Left lung (tissue), 10 donors: ENCODE measurements around the gene KLHL14. TPM values are rescaled to one million over a fixed set of nuclear protein-coding genes. Genes with fewer than 3 reads are reported as not detected.

Experiments used
- ATAC-seq: fragments of 200-7000 bp; cut with Tn5 transposase; one replicate; pipeline ENCODE4 v1.9.1; 2020; ENCODE audit warnings: moderate library complexity
- DNase-seq, 4 donors: peaks; one replicate each; pipeline ENCODE4 v3.0.0-alpha.2; 2013 to 2020
- H3K27ac ChIP-seq, 2 donors: fragments of 200-600 bp; sonication (generic) in 1 of 2; one replicate each; pipeline versions ENCODE4 v1.5.0 to v1.8.0; 2020 to 2021
- H3K27me3 ChIP-seq, 2 donors: fragments of 200-600 bp; sonication (generic) in 1 of 2; one replicate each; pipeline versions ENCODE4 v1.5.0 to v1.8.0; 2020 to 2021
- H3K36me3 ChIP-seq, 2 donors: fragments of 200-600 bp; sonication (generic) in 1 of 2; one replicate each; pipeline versions ENCODE4 v1.5.0 to v1.8.0; 2020 to 2021
- H3K4me1 ChIP-seq, 2 donors: fragments of 200-600 bp; one replicate each; pipeline ENCODE4 v1.8.0; 2021
- H3K4me3 ChIP-seq, 2 donors: fragments of 200-600 bp; sonication (generic) in 1 of 2; one replicate each; pipeline versions ENCODE4 v1.5.0 to v1.8.0; 2020 to 2021; ENCODE audit warnings: mild to moderate bottlenecking in 1 of 2
- H3K9me3 ChIP-seq, 2 donors: fragments of 200-600 bp; sonication (generic) in 1 of 2; one replicate each; pipeline versions ENCODE4 v1.5.0 to v1.8.0; 2020 to 2021
- CTCF ChIP-seq, 2 donors: fragments of 200-600 bp; sonication (generic) in 1 of 2; IDR thresholded peaks; one replicate each; pipeline versions ENCODE4 v1.5.0 to v1.8.0; 2021; ENCODE audit warnings: antibody characterized with exemption in 2 of 2
- intact Hi-C, 2 donors: fragments of 100-400 bp; cut with DNase I; formaldehyde crosslinking; loops; one replicate each; pipeline versions ENCODE4 v1.11.2 to v1.14.2; 2022
- polyA plus RNA-seq, 6 donors: library from polyadenylated mRNA; unstranded; fragments of 120-200 nt; gene quantifications; one replicate each; pipeline ENCODE4 v1.2.1, GENCODE V29; 2013; ENCODE audit not compliant: insufficient read length in 6 of 6
- total RNA-seq, 2 donors: library from RNA; stranded (reverse); fragmentation: NEBNext Ultra II Directional; extraction: Animal tissue kit (Norgen Biotek cat#: 25700); gene quantifications; one replicate each; pipeline ENCODE4 v1.2.1, GENCODE V29; 2021
- donor health status: DM: no; HTN: yes; CAD: no.
- donor health status: DM: no; HTN: no; CAD: no.

KLHL14 gene
- total and polyA plus RNA-seq, 8 donors: 0.20 to 1.4 (median 1.2) TPM

- intact Hi-C loops: no loop called here
- Histone ChIP-seq H3K27me3 (no peaks in the 10 kb centered on the region), H3K36me3 (no peaks in the 10 kb centered on the region), H3K4me3 (no peak overlapping the region), H3K9me3 (no peaks in the 10 kb centered on the region), H3K27ac (no peak overlapping the region), H3K4me1 (no peaks in the 10 kb centered on the region)
- no peak for DNase-seq
- no peak for ATAC-seq
- no peak for TF ChIP-seq CTCF (IDR thresholded peaks at IDR 0.05)
These were observed 149.3 kb downstream of the KLHL14 start for GRCh38 chr18:32623563-32623962.
